ENCODE measurements around the gene AMOTL2.

AMOTL2 gene

GRCh38 chr3:134366928-134367811 lies 7.1 kb downstream of the AMOTL2 start:
- in situ Hi-C loops (cut with MboI; ENCODE audit: low sequenced_read_pairs): no loop called here

DNA sequence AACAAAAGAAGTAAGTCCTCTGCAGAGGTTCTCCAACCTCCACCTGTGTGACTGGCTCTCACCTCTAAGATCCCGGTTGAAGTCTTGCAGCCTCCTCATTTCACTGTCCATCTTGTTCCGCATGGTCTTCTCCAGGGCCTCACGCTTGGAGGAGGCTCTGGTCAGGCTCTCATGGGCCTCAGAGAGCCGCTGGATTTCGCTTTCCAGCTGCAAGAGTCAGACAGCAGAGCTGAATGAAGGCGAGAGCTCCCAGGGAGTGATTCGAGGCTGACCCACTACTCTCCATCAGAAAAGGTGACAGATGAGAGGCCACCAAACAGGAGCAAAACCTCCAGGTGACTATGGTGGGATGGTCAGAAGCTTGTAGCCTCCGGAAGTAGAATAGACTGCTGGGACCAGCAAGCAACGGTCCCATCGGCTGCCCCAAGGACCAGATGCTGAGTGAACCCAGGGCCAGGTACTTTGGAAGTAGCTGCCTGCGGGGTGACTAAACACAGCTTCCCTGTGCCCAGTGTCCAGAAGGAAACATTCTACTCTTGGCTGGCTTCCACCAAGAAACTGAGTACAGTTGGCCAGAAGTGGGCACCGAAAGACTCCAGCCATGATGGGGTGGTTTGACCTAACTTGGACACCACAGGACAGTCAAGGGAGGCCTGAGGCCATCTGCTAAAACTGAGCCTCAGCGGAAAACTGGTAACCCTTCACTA lies 7.9 kb downstream of the AMOTL2 start:
- in situ Hi-C loops (cut with MboI; ENCODE audit: low sequenced_read_pairs): no loop called here

GRCh38 chr3:134365766-134366065 lies 8.5 kb downstream of the AMOTL2 start:
- in situ Hi-C loops (cut with MboI; ENCODE audit: low sequenced_read_pairs): no loop called here

DNA sequence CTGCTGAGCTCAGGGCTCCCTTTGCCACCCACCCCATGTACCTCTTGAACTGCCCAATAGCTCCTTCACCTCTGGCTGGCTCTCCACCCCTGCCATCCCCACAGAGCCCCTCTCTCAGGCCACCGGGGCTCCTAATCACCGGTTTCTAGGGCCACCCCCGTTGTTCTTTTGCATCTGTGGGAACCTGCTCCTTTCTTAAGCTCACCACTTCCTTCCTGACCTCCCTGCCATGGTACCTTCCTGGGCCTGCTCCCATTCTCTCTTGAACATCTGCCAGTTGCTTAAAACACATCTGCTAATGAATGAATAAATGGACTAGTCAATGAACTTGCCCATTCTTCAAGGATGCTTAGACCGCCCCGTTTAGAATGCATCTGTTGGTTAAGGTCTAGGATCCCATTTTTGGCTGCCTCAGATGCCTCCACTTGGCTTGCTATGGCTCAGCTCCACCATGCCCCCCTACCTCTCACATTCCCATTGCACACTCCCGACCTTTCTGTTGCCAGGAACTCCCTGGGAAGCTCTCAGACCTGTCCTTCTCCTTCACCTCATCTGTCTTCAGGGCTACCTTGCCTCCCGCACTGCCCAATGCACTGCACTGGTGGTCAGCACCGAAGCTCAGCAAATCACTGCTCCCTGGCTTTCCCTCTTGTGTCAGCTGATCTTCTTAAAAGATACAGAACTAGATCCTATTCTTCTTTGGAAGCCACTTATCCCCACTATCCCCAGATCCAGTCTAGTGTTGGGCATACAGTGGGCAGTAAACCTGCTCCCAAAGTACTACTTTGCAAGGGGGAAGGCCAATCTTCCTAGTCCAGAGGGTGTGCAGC lies 9.1 kb downstream of the AMOTL2 start:
- in situ Hi-C loops (cut with MboI; ENCODE audit: low sequenced_read_pairs): no loop called here

GRCh38 chr3:134364061-134364935 lies 9.9 kb downstream of the AMOTL2 start:
- in situ Hi-C loops (cut with MboI; ENCODE audit: low sequenced_read_pairs): no loop called here

- in situ Hi-C loops (cut with MboI; ENCODE audit: low sequenced_read_pairs): no loop called here
Measured at GRCh38 chr3:134363381-134363755, 10.9 kb downstream of the AMOTL2 start.

DNA sequence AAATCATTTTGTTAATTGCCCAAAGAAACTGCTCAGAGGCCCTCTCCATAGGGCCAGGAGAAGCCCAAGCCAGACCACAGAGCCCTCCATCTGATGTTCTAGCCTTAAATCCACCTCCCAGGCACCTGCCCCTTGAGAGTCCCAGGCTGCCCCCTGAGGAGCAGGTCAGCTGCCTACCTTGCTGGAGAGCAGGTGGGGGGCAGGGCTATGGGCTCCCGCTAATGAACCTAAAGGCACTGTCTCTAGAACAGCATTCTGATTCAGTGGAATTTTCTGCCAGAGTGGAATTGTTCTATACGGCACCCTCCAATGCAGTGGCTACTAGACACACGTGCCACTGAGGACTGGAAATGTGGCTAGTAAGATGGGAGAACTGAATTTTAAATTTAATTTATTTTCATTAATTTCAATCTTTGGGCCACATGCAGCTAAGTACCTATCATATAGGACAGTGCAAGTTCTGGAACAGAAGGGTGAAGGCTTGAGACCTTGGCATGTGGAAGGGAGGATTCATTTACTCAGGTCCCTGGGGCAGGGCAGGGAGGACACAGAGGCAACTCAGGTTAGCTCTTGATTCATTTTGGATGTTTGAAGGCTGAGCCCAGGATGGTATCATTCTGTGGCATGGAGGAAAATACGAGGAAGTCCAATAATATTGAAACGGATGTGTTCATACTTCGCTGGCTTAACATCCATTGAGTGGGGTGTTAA lies 11.4 kb downstream of the AMOTL2 start:
- in situ Hi-C loops (cut with MboI; ENCODE audit: low sequenced_read_pairs): no loop called here

GRCh38 chr3:134362221-134362620 lies 12.0 kb downstream of the AMOTL2 start:
- in situ Hi-C loops (cut with MboI; ENCODE audit: low sequenced_read_pairs): no loop called here

GRCh38 chr3:134361162-134361835 lies 12.9 kb downstream of the AMOTL2 start:
- in situ Hi-C loops (cut with MboI; ENCODE audit: low sequenced_read_pairs): no loop called here

GRCh38 chr3:134360046-134360445 lies 14.2 kb downstream of the AMOTL2 start:
- in situ Hi-C loops (cut with MboI; ENCODE audit: low sequenced_read_pairs): no loop called here

GRCh38 chr3:134359121-134360010 lies 14.9 kb downstream of the AMOTL2 start:
- in situ Hi-C loops (cut with MboI; ENCODE audit: low sequenced_read_pairs): no loop called here

DNA sequence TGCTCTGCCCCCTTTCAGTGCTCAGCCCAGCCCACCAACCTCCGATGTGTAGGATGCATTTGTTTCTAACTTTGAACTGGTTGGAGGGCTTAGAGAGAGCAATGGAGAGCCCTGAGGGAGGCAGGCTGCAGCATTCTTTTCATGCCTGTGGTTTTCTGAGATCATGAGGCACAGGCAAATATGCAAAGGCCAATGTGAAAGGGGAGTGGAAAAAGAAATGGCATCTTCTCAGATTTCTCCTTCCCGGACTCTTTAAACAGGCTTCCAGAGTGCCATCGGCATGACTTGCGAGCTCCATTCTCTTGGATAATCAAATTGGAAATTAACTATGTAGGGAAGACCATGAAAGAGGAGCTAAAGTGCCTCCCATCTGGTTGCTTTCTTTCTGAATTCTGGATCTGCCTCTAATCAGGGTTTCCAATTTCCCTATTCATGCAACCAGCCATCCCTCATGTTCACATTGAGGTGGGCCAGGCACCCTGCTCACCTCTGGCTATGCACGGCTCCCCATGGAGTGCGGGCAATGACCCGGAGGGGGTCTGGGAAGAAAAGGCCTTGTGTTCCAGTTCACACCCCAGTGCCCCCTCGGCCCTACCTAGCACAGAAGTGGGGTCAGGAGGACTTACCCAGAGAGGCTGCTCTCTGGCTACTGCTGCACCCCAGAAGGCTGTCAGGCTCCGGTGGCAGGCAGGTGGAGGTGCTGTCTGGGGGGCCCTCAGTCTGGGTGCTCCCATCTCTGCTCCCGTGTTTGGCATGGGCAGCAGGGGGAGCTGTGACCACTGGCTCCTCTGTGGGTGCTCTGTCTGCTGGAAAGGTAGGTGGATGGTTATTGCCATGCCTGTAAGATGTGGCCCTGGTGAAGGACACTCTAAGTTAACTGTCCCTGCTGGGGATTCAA lies 16.1 kb downstream of the AMOTL2 start:
- in situ Hi-C loops (cut with MboI; ENCODE audit: low sequenced_read_pairs): no loop called here

- in situ Hi-C loops (cut with MboI; ENCODE audit: low sequenced_read_pairs): no loop called here
Measured at GRCh38 chr3:134357261-134357913, 16.9 kb downstream of the AMOTL2 start.

- in situ Hi-C loops (cut with MboI; ENCODE audit: low sequenced_read_pairs): no loop called here
Measured at GRCh38 chr3:134356411-134357040, 17.7 kb downstream of the AMOTL2 start.

DNA sequence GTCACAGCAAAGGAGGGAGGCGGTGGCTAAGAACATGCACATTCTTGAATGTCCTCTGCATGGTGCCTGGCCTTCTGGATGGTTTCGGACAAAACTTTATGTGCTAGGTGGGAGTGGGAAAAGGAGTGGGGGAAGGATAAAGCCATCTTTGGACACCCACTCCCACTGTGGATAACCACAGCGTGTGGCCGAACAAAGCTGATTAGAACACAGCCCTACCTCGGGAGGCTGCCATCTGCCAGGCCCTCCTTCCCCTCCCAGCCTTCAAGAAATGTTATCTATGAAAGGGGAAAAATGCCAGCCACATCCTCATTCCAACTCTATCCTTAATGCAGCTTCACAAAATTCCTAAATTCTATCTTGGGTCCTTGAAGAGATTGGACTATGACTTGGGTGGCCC lies 18.8 kb downstream of the AMOTL2 start:
- in situ Hi-C loops (cut with MboI; ENCODE audit: low sequenced_read_pairs): no loop called here

DNA sequence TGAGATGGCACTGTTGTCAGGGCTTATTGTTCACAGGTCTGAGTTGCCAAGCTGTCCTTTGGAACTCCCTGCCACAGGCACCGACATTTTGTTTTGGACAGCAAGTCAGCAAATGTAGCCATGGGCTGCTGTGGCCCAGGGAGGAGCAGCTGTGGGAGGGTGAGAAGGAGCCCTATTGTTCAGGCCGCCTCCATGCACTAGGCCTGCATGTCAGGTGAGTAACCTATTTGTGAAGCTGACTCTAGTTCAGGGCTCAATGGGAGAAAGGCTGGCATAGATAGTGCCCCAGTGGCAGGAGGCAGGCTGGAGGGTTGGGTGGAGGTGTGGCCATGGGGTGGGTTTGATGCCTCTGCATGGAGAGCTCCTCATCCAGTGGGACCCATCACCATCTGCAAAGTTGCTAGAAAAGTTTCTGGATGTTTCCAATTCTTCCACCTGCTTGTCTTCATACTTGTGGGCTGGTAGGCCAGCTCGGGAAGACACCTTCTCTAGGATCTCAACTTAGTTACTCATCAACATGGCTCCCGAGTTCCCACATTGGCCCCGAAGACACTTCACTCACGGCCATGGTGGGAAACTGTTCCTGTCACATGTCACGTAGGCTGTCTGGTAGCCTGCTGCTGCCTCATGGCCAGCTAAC lies 19.5 kb downstream of the AMOTL2 start:
- in situ Hi-C loops (cut with MboI; ENCODE audit: low sequenced_read_pairs): no loop called here
